GM18861 (cell line): ENCODE data around the gene VSIR.

Experiments used
- ATAC-seq: cut with Tn5 transposase; IDR thresholded peaks from one replicate; pipeline ENCODE4 v1.9.1; 2021; ENCODE audit not compliant: unreplicated experiment

Gene VSIR

GRCh38 chr10:71783917-71784678, 10.8 kb upstream of the VSIR start:
- ATAC-seq = no peak

DNA sequence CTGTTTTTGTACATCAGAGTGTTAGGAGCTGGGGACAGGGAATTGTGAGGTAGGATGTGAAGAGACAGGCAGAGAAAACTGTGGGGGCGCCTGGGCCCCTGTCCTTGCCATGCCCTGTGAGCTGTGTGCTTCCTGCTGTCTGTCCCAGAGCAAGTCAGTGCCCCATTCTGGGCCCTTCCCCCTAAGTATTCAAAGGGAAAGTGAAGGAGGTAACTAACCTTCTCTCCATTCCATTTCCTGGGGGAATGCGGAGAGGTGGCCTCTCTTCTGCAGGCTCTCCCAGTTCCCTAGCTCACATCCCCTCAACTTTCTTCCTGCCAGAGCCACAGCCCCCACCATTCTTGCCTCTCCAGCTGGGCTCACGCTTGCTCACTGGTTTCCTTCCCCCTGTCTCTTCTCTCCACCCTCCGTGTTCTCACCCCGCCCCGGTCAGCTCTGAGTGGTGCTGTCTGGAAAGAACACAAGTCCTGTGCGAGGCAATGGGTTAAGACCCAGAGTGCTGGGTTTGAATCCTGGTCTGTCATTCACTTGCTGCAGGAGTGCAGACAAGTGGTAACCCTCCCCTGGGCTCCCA, 9.7 kb upstream of the VSIR start:
- ATAC-seq = no peak

DNA sequence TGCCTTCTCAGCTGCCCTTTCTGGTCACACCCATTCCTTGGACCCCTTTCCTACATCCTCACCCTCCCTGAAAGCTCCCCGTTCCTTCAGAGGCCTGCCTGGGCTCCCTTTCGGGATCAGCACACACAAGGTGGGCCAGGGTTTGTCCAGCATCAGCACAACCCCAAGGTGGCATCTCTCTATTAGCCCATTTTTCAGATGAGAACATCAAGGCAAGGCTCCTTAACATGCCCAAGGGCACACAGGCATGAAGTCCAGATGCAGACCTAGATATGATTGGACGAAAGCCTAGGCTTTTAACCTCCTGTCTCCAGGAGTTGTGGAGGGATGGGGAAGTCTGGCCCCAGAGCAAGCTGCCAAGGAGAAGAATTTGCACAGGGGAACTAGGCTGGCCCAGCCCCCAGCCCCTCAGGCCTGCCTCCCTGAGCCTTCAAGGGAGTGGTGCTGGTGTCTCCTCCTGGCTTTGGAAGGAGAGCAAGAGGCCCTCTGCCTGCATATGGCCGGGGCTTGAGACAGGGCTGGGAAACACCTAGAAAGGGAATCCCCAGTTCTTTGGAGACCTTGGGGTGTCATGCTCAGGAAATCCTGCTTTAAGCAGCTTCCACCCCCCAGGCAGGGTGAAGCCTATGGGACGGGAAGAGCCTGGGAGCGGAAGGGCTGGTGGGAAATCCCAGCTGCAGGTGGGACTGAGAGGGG, 9.0 kb upstream of the VSIR start:
- no peak for ATAC-seq

DNA sequence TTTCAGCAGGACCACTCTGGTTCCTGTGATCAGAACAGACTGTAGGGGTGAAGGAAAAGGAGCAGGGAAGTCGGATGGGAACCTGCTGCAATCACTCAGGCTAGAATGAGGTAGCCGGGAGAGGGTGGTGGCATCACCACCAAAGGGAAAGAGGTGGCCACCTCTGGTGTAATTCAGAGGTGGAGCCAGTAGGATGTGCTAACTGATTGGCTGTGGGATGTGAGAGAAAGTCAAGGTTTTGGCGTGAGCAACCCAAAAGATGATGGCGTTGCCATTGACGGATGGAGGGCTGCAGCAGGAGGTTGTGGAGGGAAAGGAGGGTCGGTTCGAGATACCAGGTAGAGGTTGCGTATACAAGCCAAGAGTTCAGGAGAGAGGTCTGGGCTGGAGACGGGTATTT, 7.4 kb upstream of the VSIR start:
- ATAC-seq = no peak

GRCh38 chr10:71780156-71780555, 6.8 kb upstream of the VSIR start:
- no peak for ATAC-seq

DNA sequence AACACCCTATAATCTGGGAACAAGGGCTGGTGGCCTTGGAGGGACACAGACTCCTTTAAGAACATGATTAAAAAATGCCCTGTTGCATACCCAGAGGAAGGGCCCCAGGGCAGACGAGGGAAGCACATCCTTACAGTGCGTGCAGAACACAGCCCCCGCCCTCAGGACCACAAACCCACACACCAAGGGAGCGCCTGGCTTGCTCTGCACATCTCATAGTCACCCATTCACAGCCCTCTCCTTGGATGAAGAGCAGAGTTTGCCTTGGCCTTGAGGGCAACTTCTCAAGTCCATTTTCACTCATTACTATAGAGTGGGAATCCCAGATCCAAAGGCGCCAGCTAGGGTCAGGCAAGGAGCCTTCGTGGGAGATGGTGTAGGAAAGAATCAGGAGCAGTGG, 6.3 kb upstream of the VSIR start:
- ATAC-seq = no peak

DNA sequence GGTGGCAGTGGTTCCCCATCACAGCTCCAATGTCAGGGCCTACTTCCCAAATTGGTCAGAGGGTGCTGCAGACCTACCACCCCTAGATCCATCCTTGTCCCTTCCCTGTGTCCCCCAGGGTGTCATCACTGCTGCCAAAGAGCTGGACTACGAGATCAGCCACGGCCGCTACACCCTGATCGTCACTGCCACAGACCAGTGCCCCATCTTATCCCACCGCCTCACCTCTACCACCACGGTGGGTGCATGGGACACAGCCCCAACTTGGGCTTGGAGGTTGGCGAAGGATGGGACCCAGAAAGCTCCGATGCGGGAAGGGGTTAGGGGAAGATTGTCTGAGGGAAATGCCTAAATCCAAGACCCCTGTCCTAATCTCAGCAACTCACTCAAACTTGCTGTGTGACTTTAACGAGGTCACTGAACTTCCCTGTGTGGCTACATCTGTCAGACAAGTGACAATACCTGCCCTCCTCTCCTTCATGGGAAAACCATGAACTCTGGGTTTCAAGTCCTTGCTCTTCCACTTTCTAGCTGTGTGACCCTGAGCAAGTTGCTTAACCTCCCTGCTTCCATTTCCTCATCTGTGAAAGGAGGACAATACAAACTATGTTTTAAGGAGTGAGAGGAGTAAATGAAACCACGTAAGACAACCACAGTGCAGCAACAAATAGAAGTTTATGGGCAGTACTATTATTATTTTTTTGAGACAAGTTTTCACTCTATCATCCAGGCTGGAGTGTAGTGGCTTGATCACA, 4.9 kb upstream of the VSIR start:
- ATAC-seq = no peak

DNA sequence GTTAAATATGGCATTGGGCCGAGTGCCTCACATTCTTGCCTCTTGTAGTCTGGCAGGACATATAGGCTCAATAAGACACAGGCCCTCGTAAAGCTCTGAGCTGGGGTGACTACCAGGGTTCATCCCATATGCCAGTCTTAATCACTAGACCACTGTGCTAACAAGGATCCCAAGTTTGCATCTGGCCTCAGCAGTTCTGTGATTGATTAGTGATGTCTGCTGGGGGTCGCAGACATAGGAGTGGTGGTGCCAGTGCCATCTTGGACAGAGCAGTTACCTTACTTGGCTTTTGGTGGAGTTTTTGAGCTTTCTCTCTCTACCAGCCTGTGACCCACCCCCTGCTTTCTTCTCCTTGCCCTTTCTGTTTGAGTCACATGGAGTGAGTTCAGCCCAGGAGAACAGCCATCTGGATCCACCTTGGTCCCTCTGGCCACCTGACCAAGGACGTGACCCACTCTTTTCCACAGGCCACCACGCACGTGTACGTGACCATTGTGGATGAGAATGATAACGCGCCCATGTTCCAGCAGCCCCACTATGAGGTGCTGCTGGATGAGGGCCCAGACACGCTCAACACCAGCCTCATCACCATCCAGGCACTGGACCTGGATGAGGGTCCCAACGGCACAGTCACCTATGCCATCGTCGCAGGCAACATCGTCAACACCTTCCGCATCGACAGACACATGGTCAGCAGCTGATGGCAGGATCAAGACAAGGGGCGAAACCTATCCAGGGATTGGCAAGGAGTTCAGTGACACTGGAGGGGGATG, 4.1 kb upstream of the VSIR start:
- no peak for ATAC-seq

- no peak for ATAC-seq
Measured at GRCh38 chr10:71776481-71776925, 3.2 kb upstream of the VSIR start.

GRCh38 chr10:71774916-71775702, 1.8 kb upstream of the VSIR start:
- no peak for ATAC-seq

- ATAC-seq = no peak
Measured at GRCh38 chr10:71772832-71773220, 494 bp downstream of the VSIR start.

DNA sequence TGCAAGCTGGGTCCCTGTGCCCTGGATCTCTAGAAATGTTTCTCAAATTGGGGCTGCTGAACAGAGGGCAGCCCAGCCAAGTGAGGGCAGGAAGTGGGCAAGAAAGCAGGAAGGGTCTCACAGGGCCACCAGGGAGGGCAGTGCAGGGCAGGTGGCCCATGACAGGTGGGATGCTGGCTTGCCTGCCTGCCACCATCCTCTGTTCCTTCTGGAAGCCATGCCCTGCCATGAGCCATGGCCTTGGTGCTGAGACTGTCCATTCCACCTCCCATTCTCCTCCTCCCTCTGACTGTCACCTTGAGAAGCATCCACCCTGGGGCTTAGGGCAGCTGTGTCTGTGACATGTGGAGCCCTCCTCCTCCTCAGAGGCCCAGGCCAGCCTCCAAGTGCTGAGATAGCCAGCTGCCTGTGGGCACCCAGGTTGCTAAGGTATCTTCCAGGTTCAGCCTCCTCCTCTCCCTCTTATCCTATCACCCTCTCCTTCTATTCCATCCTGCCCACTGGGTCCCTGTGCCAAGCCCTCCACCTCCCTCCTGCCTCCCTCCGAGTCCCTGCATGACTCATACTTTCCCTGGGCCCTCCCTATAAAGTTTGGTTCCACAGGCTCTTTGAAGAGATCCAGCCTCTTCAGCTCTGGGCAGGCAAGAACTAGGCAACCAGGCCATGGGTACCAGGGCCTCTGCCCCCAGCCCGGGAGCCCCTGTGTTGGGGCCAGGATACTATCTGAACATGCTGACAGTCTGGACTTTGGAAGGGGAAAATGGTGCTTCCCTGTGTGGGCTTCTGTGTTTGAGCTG, 1.3 kb downstream of the VSIR start:
- no peak for ATAC-seq

GRCh38 chr10:71771204-71771603, 2.1 kb downstream of the VSIR start:
- no peak for ATAC-seq

- no peak for ATAC-seq
Measured at GRCh38 chr10:71770789-71771188, 2.5 kb downstream of the VSIR start.

GRCh38 chr10:71770255-71770654, 3.1 kb downstream of the VSIR start:
- no peak for ATAC-seq

- peak; percentile 16 for ATAC-seq
Measured at GRCh38 chr10:71769279-71769823, 4.0 kb downstream of the VSIR start.

DNA sequence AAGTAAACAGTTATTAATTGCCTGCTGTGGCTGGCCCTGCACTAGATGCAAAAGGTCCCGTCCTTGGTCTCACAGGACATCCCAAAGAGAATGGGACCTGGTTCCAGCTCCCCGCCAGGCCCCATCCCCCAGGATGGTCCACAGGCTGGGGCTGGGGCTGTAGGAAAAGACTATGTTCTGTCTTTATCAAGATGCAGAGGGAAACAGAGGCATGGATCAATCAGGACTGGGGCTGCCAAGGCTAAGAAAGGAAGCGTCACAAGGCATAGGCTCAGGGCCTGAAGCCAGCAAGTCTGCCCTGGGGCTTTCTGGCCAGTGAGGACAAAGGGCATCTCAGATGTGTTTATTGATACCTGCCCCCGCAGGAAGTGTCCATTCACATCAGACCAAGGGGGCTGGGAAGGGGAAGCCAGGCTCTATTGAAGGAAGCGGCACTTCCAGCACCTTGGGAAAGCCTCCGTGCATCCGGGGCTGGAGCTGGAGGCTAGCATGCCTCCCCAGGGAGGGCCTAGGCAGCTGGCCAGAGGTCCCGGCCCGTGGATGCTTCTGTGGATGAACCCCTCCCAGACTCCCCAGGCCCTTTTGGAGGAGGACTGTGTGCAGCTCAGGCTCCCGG, 5.8 kb downstream of the VSIR start:
- no peak for ATAC-seq

DNA sequence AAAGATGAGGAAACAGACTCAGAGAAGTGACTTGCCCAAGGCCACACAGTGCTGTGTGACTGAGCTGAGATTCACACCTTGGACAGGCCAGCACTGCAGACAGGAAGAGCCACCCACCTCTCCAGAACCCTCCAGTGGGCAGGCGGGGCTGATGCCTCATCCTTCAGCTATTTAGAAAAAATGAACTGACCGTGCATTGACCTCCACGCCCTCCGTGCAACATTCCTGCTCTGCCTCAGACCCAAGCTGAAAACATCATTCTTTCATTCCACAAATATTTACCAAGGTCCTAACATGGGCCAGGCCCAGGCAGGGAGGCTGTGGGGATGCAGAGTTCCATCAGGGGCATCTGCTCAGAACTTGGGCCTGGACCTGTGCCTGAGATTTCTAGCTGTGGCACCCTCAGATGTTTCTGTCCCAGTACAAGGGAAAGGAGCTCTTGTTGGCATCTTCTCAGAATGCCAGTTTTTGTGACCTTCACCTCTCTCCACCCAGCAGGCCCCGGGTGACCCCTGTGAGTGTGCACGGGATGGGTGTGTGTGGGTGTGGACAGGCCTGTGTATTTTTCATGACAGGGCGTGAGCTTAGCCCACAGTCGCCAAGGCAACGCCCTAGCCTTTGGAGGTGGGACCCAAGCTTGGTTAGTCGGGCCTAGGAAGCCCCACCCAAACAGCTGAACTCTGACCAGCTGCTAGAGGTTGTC, 6.5 kb downstream of the VSIR start:
- peak; percentile 23 for ATAC-seq
